Stimulated activated CD8-positive, alpha-beta memory T cell treated with anti-CD3 and anti-CD28 coated beads, Interleukin-15, amount 100 ng/mL, for 4 hours (primary cell): ENCODE data around the gene USP6NL.

ENCODE experiments used
- DNase-seq, 2 donors: peaks; one replicate each; pipeline ENCODE4 v3.0.0-alpha.2; 2020; ENCODE audit warnings: low read depth in 2 of 2

USP6NL gene

DNA sequence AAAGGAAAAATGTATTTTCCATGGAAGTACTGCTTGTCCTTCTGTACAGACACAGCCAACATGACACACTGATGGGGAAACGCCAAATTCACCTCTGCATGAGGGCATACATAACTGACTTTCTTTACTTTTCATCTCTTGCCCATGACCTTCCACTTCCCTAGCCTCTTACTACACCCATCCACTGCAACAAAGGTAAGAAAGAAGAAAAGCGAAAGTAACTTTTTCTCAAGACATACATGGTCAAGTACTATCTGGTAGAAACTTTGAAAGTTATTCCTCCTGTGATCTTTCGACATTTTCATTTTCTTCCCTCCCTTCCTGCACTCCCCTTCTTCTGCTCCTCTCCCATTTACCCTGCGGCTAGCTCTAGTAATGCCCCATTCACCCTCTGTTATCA lies 130.8 kb downstream of the USP6NL start:
- no peak for DNase-seq

DNA sequence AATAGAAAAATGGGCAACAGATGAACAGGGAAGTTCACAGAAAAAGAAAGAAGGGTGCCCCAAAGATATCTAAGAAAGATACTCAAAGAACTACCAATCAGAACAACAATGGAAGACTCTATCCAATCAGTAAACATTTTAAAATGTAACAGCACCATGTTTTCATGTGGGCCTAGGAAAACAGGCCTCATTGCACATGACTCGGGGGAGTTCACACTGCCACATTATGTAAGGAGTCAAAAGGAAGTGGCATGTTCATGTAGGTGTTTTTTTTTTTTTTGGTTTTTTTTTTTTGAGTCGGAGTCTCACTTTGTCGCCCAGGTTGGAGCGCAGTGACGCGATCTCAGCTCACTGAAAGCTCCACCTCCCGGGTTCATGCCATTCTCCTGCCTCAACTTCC lies 132.2 kb downstream of the USP6NL start:
- DNase-seq, result no peak

DNA sequence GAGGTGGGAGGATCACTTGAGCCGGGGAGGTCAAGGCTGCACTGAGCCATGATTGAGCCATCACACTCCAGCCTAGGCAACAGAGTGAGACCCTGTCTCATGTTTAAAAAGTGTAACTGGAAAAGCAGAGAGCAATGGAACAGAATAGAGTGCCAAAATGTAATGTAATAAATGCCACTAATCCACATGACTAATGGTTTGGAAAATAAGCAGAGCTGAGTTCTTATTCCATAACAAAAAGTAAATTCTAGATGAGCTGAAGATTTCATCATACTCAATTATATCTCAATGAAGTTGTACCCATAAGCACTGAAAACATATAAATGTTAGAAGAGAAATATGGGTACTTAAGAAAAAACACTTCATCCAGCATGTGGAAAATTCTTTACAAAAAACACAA lies 132.6 kb downstream of the USP6NL start:
- DNase-seq, result no peak

DNA sequence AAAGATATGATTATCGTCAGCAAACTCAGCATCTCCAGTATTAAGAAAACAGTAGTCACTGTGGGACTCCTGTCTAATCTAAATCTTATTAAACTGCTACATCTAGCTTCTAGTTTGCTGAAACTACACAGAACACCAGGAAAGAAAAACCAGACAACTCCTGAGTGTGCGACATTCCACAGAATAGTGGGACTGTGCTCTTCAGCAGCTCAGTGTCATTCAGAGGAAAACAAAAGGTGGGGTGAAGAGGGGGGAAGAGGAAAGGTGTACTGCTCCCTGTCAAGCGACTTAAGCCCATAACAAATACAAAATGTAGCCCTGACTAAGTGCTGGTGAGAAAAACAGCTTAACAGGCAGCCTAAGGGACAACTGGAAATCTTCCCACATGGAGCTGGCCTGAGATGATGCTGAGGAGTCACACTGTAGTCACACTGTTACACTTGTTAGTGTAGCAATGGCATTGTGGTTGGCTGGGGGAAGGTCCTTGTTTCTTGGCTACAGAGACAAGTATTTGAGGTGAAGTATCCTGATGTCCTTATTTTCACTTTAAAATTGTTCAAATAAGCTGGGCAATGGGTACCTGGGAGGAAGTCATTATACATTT lies 135.5 kb downstream of the USP6NL start:
- no peak for DNase-seq

DNA sequence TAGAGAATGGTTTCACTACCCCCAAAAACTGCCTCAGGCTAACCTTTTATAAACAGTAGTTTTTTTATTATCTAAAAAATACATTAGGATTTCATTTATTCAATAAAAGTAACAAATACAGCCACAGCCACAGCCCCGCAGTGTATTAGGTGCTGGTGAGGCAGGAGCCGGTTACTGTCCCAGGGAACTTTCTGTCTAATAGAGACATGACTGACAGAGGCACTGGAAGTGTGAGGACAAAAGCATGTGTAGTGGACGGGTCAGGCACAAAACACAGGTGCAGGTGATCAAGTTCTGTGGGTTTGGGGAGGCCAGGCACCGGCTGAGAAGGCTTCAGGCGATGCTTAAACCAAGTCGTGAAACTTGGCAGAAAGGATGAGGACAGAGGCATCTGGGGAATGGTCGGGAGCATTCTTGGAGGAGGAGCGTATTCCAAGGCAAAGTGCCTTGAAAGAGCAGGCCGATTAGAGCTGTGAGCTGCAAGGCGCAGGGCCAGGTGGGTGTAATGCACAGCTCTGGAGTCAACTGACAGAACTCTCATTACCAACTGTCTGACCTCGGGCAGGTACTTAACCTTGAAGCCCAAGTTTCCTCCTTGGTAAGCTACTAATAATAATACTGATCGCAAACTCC lies 138.2 kb downstream of the USP6NL start:
- DNase-seq, result no peak

DNA sequence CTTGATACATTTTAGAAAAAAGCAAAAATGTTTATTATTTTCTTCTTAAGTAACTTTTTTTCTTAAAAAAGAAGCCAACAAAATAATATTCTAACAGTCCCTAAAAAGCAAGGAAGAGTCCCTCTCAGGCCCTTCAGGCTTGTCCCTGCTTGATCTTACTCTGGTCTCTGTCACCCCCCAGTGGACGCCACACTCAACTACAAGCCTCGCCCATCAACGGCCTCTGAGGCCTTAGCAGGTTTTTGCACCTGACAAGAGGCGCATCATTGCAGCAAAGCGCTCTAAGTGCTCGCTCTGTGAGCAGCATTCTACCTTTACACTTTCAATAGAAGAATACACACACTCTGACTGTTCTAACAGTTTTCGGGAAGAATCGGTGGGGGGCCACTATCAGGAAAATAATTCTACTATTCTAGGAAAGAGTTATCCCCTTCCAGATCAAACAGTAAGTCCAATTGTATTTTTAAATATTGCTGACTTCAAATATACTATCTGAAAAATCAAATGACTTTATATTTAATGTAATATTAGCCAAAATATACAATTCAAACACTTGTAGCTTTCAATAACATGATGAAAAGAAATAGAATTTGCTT lies 139.2 kb downstream of the USP6NL start:
- peak; percentile 41 to 43 for DNase-seq

DNA sequence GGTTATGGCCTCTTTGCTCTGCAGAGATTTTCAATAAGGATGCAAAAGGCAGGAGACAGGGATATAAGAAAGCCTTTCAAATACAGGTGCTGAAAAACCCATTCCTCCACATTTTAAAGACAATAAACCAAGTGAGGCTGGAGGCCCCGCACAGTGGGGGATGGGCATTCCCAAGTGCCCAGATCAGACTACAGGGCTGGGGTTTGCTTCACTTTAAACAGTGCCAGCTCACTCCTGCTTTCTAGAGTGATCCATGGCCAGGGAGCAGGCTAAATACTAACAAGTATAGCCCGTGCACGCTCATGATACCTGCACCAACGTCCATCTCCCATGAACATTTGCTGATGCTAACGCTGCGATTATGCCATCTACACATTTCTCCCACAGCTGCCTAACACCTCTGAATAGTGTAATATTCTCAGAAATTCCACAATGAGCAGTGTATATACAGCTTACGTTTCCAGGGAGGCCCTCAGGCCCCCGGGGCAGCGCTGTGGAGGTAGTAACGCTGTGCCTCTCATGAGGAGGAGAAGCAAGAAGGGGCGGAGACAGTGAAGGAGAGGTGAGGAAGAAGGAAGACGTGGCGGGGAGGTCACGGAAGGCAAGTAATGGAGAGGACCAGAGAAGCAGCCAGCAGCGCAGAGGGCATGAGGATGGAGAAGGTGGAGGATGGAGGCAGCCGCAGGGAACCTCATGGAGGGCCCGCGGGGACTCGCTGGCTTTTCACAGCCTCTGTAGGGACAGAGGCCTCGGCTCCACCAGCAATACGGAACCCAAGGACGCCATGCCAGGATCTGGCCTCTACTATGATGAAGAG lies 141.7 kb downstream of the USP6NL start:
- DNase-seq, result no peak

DNA sequence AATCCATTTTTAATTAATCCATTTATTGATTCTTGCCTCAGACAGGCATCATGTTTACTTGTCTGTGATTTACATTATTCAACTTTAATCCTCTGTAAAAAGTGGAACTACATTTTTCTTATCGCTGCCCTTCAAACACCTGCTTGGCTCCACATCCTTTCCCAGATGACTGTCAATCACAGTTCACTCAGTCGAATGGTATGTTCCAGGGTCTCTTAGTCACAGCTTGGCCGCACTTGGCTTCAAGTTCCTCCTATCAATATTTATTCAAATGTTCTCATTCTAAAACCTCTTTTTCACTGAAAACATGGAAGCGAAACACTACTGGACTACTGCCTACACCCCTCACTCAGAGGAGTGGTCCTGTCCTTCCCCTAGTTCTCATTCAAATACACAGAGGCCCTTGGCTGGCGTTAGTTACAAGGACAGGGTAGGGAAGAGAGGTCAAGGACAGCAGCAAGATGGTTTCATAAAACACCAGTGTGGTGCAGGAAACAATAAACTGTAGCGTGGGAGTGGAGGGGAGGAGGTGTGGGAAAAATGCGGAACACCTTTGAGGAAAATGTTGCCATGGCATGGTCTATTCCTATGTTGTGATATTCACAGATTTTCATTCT lies 143.2 kb downstream of the USP6NL start:
- DNase-seq, result no peak

DNA sequence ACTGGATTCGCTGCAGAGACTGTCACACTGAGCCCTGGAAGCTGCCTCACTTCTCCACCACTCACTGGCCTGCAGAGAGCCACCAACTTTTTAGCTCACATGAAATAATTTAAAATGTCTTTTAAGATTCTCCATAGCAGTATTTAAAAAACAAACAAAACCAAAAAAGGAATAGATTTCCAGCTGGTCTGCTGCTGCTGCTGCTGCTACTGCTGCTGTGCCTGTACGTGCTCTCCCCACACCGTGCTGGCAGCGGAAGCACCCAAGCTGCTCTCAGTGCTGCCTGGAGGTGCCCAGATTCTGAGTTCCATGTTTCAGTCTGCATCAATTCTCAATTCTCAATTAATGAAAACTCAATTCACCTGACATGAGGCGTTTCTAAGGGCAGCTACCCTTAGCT lies 146.0 kb downstream of the USP6NL start:
- DNase-seq, result no peak

DNA sequence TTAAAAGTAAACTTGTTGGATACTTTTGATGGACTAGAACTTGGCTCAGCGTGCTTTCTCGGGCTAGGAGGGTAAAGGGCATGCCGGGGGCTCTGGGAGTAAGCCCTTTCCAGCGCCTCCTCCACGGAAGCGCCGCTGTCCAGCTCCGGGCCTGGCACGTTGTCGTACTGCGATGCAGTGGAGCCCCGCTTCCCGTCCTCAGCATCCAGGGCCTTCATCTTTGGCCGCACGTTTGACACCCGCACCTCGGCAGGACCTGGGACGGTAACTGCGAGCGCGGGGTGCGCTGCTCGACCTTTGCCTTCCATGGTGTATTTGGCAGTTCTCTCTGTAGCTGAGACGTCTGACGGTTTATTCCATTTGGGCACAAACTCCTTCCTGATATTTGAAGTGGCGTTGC lies 148.3 kb downstream of the USP6NL start:
- DNase-seq, result no peak

DNA sequence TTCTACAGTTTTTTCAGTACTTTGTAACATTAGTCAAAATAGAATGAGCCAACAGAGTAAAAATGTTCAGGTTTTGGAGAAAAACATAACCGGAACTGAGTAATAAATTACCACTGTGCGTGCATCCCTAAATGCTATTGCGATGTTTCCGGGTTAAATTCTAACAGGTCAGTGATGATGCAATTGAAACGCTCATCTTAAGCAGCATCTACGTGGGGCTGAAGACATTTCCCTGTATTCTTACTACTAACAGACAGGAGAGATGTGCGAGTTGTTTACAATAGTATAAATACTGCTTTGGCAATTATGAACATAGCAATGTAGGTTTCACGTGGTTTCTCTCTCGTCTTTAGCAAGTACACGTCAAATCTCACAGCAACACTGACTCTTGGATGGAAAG lies 149.4 kb downstream of the USP6NL start:
- DNase-seq, result no peak

DNA sequence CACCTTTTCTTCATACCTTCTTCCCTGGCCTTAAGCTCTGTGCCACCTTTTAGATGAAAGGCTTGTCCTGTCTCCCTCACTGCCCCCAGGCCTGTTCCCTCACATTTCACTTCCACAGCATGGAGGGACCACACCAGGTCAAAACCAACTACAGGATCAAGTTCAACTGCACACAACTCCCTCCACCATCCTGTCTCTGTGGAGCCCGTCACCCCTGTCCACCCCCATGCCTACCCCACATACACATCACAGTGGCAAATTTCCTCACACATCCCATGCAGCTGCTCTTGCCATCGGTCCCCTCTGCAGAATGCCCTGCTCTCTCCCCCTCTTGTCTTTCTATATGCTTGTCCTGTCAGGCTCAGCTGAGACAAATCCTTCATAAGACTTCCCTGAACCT lies 154.1 kb downstream of the USP6NL start:
- DNase-seq, result no peak

DNA sequence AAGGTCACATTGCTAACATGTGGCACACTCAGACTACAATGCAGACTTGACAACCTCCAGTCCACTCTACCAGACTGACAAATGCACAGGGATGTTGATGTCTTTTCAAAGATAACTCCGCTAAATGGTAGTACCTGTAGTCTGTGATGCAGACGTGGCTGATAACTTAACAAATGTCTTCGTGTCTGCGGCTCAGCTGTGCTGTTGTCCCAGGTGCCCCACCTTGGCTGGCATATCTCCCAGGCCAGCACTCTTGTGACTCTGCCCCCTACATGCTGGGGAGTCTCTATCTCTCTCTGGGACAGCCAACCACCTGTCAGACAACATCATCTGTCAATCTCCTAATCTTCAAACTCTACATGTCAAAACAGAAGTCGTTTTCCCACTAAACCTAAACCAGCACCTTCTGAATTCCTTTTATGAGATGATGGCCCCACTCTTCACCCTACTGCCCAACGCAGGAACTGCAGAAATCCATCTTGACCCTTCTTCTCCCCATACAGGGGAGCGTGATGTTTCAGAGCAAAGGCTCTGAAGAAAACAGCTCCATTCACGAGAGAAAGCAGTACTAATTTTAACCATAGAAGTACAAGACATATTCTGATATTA lies 156.4 kb downstream of the USP6NL start:
- no peak for DNase-seq

DNA sequence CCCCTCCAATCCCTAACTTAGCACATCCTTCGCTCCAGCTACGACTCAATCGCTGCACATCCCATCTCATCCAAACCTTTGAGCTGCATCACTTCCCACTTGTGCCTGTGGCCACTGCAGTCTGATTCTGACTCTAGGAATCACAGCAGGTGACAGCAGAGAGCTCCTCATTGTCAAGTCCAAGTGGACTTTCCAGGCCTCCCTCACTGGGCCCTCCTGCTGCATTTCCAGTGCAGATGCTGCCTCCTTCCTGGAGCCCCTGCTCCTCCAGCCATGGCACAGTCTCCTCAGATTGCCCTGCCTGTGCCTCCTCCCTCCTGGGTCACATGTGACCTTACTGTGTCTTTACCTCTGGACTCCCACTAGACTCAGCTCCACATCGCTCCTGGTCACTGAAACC lies 157.3 kb downstream of the USP6NL start:
- no peak for DNase-seq

DNA sequence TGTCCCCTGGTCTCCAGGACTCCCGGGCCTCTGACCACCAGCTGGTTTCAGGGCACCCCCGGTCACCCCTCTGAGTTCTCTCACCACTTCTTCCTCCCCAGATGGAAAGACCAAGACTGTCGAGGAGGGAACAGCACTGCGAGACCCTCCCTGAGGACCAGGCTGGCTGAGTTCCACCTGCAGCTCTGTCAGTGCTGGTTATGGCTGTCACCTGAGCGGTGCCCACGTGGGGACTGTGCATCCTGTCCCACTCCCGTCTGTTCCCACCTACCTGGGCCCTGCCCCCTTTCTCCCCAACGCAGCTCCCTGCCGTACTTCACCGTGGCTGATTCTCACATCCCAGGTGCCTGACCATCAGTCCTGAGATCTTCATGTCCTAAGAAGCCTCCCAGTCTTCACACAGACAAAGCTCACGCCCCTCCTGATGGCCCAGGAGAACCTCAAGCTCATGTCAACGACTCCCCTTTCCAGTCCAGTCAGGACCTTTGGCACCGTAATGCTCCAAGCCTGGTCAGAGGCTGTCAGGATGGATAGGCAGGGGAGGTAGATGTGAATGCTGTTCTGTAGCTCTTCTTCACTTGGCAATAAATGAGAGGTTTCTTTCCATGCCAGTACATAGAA lies 159.7 kb downstream of the USP6NL start:
- no peak for DNase-seq

DNA sequence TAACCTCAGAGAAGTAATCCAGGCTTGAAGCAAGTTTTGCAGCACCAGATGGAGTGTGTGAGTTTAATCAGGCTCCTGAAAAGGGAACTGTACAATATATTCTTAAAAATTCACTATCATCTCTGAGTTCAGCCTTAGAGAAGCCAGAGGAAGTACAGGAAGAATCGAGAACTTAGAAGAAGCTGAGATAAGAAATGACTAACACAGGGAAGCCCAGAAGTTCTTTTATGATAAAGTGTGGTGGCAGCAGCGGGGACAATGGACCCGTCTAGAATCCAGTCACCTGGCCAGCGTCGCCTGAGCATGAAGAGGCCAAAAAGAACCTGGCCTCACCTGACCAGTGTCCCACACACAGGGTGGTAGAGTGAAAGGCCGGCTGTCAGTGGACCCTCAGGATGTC lies 161.0 kb downstream of the USP6NL start:
- no peak for DNase-seq

DNA sequence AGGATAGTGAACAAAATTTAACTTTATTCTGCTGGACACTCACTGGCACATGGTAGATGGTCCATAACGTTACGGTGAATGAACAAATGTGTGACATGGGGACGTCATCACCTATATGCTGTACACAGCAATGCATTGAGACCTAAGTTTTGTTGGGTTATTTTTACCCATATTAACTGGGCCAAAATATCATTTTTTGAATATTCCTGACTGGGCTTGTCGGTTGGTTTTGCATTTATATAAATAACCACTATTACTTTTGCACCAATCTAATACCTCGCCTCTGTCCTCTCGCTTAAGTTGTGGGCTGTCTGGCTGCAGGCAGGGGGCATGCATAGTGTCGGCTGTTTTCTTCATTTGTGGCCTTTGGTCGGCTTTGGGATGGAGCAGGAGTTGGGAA lies 161.7 kb downstream of the USP6NL start:
- no peak for DNase-seq

DNA sequence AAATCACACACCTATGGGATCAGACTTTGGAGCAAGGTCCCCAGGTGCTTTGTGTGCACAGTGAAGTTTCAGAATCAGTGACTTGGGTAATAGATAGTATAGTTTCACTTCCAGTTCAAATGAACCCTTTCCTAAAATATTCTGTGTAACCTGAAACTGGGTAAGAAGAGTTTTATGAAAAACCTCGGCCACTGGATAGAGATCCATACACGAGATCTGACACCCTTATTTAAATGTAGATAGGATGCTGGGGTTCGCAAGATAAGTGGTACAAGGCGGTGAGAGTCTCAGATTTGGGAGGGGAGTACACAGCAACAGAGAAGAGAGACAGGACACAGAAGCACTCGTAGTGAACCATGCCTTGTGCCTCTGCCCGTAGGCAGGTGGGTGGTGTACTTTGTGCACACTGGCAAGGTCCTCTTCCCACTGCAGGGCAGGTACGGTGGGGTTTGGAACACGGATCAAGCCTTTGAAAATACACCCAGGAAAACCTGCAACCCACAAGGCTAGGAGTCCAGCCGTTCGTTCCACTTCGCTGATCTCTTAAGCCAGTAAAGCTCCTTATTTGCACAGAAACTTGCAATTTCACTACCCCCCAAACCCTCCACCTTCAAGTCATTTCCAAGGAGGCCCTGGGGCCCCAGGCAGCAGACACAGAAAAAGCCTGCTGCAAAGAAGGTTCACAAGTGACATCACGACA lies 162.8 kb downstream of the USP6NL start:
- DNase-seq, result no peak

DNA sequence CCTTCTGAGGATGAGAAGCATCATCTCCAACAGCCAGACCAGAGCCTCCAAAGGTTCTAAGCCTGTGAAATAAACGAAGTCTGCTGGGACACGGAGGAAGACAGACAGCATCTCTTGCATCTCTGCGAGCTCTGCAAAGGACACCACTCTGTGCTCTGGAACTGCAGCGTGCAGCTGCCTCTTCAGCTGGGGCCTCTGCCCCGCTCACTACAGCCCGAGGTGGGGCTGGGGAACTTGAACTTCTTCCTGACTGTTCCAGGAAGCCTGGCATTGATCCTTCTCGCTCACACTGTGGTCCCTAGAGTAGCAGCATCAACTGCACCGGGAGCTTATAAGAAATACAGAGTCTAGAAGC lies 163.3 kb downstream of the USP6NL start:
- no peak for DNase-seq

DNA sequence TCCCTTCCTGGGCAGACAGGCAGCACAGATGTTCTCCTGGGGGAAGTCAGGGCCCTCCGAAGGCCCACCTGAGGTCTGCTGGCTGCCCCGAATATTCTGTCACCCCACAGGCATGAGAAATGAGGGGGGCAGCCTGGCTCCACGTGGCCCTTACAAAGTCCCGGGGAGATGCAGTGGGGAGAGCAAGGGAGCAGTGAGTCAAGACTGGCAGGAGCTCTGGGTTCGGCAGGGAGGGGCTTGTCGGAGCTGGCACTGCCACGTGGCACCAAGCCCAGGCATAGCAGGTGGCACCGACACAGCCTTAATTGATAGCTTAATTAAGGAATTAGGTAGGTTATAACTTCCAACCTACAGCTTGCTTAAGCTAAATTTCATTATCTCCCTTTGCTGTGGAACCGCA lies 163.9 kb downstream of the USP6NL start:
- no peak for DNase-seq

DNA sequence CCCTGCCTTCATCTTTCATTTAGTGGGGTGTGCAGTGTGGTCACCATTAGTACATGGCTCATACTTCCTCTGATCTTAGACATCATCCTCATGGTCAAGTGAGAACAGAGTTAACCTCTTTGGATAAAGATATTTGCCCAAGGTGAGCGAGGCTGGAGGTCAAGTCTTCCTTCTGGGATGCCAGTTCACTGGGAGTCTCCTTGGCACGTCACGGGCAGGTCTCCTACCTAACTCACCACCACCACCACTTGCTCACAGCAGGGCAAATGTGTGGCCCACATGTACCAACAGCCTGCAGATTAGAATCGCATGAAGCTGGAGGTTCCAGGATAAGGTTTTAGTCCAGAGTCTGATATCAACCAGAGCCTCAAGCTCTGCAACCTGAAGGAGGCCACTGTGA lies 164.6 kb downstream of the USP6NL start:
- no peak for DNase-seq
